K562 (cell line): ENCODE data around the gene DGCR8. TPM values are rescaled to one million over a fixed set of nuclear protein-coding genes. Genes with fewer than 3 reads are reported as not detected.

Source experiments
- ELF4 ChIP-seq: fragments of 450-650 bp; formaldehyde crosslinking; IDR thresholded peaks from 2 replicates; pipeline ENCODE4 v1.4.0; 2022; ENCODE audit warnings: missing genetic modification characterization
- FIP1L1 ChIP-seq: fragments of 200-400 bp; formaldehyde crosslinking; IDR thresholded peaks from 2 replicates; pipeline ENCODE4 v1.6.1; 2018; ENCODE audit warnings: mild to moderate bottlenecking, low read depth, low read length; ENCODE audit not compliant: poor library complexity, severe bottlenecking
- FOXM1 ChIP-seq, 2 experiments: fragments of 450-650 bp in 1 of 2; sonication (generic) in 1 of 2; formaldehyde crosslinking in 1 of 2; IDR thresholded peaks; 2 replicates each; pipeline versions ENCODE4 v1.6.1 to v1.9.0; 2017 to 2022; ENCODE audit warnings: low read depth in 2 of 2, mild to moderate bottlenecking in 2 of 2, missing genetic modification reagents in 1 of 2, moderate library complexity in 1 of 2
- MTA1 ChIP-seq: fragments of 450-650 bp; IDR thresholded peaks from 2 replicates; pipeline ENCODE4 v1.6.1; 2017; ENCODE audit warnings: borderline replicate concordance
- MYC ChIP-seq, 2 experiments: fragments of 250-450 bp in 1 of 2; sonication (Bioruptor Pico) in 1 of 2; IDR thresholded peaks; 2 replicates each; pipeline versions ENCODE4 v1.5.1 to v1.6.1; 2012 to 2021; ENCODE audit warnings: low read depth in 2 of 2, borderline replicate concordance in 1 of 2, improper control_type of control experiment in 1 of 2, low read length in 1 of 2, mild to moderate bottlenecking in 1 of 2, moderate library complexity in 1 of 2
- PHB ChIP-seq: fragments of 250-450 bp; sonication (Bioruptor Pico); IDR thresholded peaks from 2 replicates; pipeline ENCODE4 v1.5.0; 2021
- PML ChIP-seq: IDR thresholded peaks from 2 replicates; pipeline ENCODE4 v1.6.1; 2012; ENCODE audit warnings: low read length, inconsistent platforms
- POLR2A ChIP-seq: fragments of 450-650 bp; conservative IDR thresholded peaks from 2 replicates; pipeline ENCODE4 v1.6.1; 2016
- SETDB1 ChIP-seq: IDR thresholded peaks from one replicate; pipeline ENCODE4 v1.6.1; 2012; ENCODE audit warnings: low read length, control low read depth, inconsistent platforms
- ZBTB17 ChIP-seq: fragments of 450-650 bp; formaldehyde crosslinking; IDR thresholded peaks from 2 replicates; pipeline ENCODE4 v1.4.0; 2020; ENCODE audit warnings: mild to moderate bottlenecking
- ZC3H11A ChIP-seq: IDR thresholded peaks from 2 replicates; pipeline ENCODE4 v1.6.1; 2012; ENCODE audit warnings: low read depth, low read length, improper control_type of control experiment
- ZFPM2 ChIP-seq: fragments of 250-450 bp; sonication (Bioruptor Pico); IDR thresholded peaks from 2 replicates; pipeline ENCODE4 v1.5.1; 2022; ENCODE audit warnings: mild to moderate bottlenecking
- ZKSCAN3 ChIP-seq: fragments of 250-450 bp; sonication (Bioruptor Pico); IDR thresholded peaks from 2 replicates; pipeline ENCODE4 v1.4.0; 2020
- ZNF165 ChIP-seq: fragments of 250-450 bp; sonication (Bioruptor Pico); IDR thresholded peaks from 2 replicates; pipeline ENCODE4 v1.4.0; 2020; ENCODE audit warnings: borderline replicate concordance
- ZNF644 ChIP-seq: fragments of 200-800 bp; sonication (Bioruptor generic); IDR thresholded peaks from 2 replicates; pipeline ENCODE4 v1.6.1; 2016; ENCODE audit warnings: low read depth, missing genetic modification characterization, missing compliant biosample characterization
- polyA plus RNA-seq, 8 experiments: library from polyadenylated mRNA; depleted of rRNA in 4 of 8; stranded (reverse) in 5 of 8; unstranded in 3 of 8; fragments of >200 nt; fragmentation: Nextera tagmentation in 2 of 8; fragmentation: Illumina TruSeq in 1 of 8; extraction: Ambion mirVana in 2 of 8; extraction: Trizol in 1 of 8; gene quantifications; 2 replicates each; pipeline versions ENCODE4 v1.2.1 to v1.2.3, GENCODE V29; 2011 to 2014; ENCODE audit warnings: inconsistent platforms in 1 of 8, missing spikeins in 1 of 8
- total RNA-seq, 7 experiments: library from RNA; depleted of rRNA in 6 of 7; stranded (reverse); fragments of >200 nt in 6 of 7; fragmentation: Illumina TruSeq in 2 of 7; extraction: Trizol in 2 of 7; gene quantifications; 2 replicates each; pipeline versions ENCODE4 v1.2.1 to v1.2.3, GENCODE V29; 2011 to 2021; ENCODE audit warnings: low replicate concordance in 1 of 7
- TF ChIP-seq, protein P1 (sequence below): fragments of 250-450 bp; sonication (Bioruptor Pico); IDR thresholded peaks from 2 replicates; pipeline ENCODE4 v1.8.0; 2022; ENCODE audit warnings: inconsistent platforms, mild to moderate bottlenecking, moderate library complexity, borderline replicate concordance
- TF ChIP-seq, protein P2 (sequence below): sonication (generic); formaldehyde crosslinking; IDR thresholded peaks from 2 replicates; pipeline ENCODE4 v1.8.0; 2022; ENCODE audit warnings: mild to moderate bottlenecking, missing genetic modification reagents
- TF ChIP-seq, protein P3 (sequence below): sonication (generic); formaldehyde crosslinking; IDR thresholded peaks from 2 replicates; pipeline ENCODE4 v1.8.0; 2023; ENCODE audit warnings: missing genetic modification reagents, mild to moderate bottlenecking, borderline replicate concordance

Gene DGCR8
- total and polyA plus RNA-seq, 9 of the 15 experiments (the other 6 are each of a cell fraction or from before 2014, with no cell fraction given) = 5.9 to 144 (median 80.1) TPM

DNA sequence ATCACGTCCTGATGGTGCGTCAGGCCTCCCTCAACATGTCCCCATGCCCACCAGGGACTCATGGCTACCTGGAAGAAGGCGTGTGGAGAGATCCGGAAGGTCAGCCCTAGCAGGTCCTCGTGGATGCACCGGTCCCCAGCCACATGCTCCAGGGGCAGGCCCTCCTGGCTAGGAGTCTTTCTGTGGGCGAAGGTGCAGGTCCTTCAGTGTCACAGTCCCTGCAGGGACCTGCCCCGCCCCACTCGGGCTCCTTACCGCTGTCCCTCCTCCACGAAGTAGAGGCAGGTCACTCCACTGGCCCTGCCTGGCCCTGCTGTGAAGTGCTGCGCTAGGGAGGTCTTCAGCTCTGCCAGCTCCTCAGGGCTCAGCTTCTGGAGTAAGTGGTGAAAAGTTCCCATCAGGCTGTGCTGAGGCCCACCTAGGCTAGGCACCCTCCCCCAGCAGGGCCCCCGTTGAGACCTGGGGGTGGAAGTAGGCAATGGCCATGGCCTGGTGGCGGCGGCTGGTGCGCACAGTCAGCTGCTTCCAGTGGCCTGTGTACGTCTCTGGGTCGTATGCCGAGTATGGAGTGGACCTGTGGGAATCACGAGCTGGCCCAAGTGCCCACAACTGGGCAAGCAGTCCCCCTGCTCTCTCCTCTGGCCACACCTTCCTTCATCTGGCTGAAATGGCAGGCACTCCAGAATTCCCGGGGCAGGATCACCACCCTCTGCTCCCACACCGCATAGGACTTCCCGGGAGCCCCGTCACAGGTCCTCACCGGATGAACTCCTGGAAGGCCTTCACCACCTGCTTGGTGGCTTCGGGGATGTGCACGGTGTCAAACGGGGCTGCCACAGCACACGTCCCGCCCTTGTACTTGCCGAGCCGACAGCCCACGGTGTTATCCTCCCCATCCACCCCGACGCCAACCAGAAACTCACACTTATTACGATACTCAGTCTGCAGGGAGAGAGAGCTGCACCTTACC, 34.8 kb downstream of the DGCR8 start (continued):
- TF ChIP-seq ELF4 (0 out of 2 replicates have a peak, but pooled peaks have one; percentile 36), MTA1 (no peak), SETDB1 (peak; percentile 54), FIP1L1 (no peak), ZBTB17 (CRISPR knock-in tag) (0 out of 2 replicates have a peak, but pooled peaks have one; percentile 17), MYC (IDR thresholded peaks at IDR 0.05; ENCODE audit: low read depth, low read length) (no peak), MYC (CRISPR knock-in tag; IDR thresholded peaks at IDR 0.05; ENCODE audit: borderline replicate concordance, low read depth) (0 out of 2 replicates have a peak, but pooled peaks have one; percentile 11), PHB (CRISPR knock-in tag) (0 out of 2 replicates have a peak, but pooled peaks have one; percentile 46), ZKSCAN3 (CRISPR knock-in tag) (no peak), PML (0 out of 2 replicates have a peak, but pooled peaks have one; percentile 18), ZNF644 (tag) (no peak), ZC3H11A (no peak), ZNF165 (CRISPR knock-in tag) (0 out of 2 replicates have a peak, but pooled peaks have one; percentile 39), FOXM1 (IDR thresholded peaks at IDR 0.05; ENCODE audit: low read depth) (no peak), FOXM1 (CRISPR knock-in tag; IDR thresholded peaks at IDR 0.05; ENCODE audit: low read depth) (no peak), POLR2A (peak; percentile 19; the same call in 1 of the 2 replicates), ZFPM2 (0 out of 2 replicates have a peak, but pooled peaks have one; percentile 32)
- TF ChIP-seq, protein P1, sequence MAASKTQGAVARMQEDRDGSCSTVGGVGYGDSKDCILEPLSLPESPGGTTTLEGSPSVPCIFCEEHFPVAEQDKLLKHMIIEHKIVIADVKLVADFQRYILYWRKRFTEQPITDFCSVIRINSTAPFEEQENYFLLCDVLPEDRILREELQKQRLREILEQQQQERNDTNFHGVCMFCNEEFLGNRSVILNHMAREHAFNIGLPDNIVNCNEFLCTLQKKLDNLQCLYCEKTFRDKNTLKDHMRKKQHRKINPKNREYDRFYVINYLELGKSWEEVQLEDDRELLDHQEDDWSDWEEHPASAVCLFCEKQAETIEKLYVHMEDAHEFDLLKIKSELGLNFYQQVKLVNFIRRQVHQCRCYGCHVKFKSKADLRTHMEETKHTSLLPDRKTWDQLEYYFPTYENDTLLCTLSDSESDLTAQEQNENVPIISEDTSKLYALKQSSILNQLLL (CRISPR knock-in tag) = no peak
- TF ChIP-seq, protein P2, sequence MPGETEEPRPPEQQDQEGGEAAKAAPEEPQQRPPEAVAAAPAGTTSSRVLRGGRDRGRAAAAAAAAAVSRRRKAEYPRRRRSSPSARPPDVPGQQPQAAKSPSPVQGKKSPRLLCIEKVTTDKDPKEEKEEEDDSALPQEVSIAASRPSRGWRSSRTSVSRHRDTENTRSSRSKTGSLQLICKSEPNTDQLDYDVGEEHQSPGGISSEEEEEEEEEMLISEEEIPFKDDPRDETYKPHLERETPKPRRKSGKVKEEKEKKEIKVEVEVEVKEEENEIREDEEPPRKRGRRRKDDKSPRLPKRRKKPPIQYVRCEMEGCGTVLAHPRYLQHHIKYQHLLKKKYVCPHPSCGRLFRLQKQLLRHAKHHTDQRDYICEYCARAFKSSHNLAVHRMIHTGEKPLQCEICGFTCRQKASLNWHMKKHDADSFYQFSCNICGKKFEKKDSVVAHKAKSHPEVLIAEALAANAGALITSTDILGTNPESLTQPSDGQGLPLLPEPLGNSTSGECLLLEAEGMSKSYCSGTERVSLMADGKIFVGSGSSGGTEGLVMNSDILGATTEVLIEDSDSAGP (CRISPR knock-in tag) = no peak
- TF ChIP-seq, protein P3, sequence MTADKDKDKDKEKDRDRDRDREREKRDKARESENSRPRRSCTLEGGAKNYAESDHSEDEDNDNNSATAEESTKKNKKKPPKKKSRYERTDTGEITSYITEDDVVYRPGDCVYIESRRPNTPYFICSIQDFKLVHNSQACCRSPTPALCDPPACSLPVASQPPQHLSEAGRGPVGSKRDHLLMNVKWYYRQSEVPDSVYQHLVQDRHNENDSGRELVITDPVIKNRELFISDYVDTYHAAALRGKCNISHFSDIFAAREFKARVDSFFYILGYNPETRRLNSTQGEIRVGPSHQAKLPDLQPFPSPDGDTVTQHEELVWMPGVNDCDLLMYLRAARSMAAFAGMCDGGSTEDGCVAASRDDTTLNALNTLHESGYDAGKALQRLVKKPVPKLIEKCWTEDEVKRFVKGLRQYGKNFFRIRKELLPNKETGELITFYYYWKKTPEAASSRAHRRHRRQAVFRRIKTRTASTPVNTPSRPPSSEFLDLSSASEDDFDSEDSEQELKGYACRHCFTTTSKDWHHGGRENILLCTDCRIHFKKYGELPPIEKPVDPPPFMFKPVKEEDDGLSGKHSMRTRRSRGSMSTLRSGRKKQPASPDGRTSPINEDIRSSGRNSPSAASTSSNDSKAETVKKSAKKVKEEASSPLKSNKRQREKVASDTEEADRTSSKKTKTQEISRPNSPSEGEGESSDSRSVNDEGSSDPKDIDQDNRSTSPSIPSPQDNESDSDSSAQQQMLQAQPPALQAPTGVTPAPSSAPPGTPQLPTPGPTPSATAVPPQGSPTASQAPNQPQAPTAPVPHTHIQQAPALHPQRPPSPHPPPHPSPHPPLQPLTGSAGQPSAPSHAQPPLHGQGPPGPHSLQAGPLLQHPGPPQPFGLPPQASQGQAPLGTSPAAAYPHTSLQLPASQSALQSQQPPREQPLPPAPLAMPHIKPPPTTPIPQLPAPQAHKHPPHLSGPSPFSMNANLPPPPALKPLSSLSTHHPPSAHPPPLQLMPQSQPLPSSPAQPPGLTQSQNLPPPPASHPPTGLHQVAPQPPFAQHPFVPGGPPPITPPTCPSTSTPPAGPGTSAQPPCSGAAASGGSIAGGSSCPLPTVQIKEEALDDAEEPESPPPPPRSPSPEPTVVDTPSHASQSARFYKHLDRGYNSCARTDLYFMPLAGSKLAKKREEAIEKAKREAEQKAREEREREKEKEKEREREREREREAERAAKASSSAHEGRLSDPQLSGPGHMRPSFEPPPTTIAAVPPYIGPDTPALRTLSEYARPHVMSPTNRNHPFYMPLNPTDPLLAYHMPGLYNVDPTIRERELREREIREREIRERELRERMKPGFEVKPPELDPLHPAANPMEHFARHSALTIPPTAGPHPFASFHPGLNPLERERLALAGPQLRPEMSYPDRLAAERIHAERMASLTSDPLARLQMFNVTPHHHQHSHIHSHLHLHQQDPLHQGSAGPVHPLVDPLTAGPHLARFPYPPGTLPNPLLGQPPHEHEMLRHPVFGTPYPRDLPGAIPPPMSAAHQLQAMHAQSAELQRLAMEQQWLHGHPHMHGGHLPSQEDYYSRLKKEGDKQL (CRISPR knock-in tag) = no peak
